H1 (cell line): ENCODE measurements around the gene PRIMA1. TPM values are rescaled to one million over a fixed set of nuclear protein-coding genes. Genes with fewer than 3 reads are reported as not detected.

ENCODE experiments used
- CTCF ChIA-PET: fragments of 300-600 bp; sonication (Branson Sonifier 250); formaldehyde crosslinking; loops from one replicate; lab custom pipeline; 2021; ENCODE audit not compliant: partially characterized antibody; lab: Charles Lee
- POLR2A ChIA-PET: fragments of 300-600 bp; sonication (Branson Sonifier 250); formaldehyde crosslinking; loops from one replicate; lab custom pipeline; 2021; ENCODE audit warnings: inconsistent platforms; ENCODE audit not compliant: partially characterized antibody; lab: Charles Lee
- DNase-seq, 2 experiments: peaks; one replicate each; pipeline versions ENCODE4 v3.0.0 to v3.0.0-alpha.2; 2010 to 2022; ENCODE audit warnings: low spot score in 2 of 2, low read depth in 1 of 2, mixed read lengths in 1 of 2
- FAIRE-seq: peaks from 2 replicates; lab custom pipeline; 2011; peaks lifted over from hg19 to GRCh38; lab: Jason Lieb, UNC
- H2AFZ ChIP-seq: 2 replicates; pipeline ENCODE4 v1.8.1; 2012; ENCODE audit warnings: low read length, inconsistent platforms
- H2AK5ac ChIP-seq: 2 replicates; pipeline ENCODE4 v1.6.1; 2013; ENCODE audit warnings: low read depth, low read length
- H2BK120ac ChIP-seq: replicated peaks from 2 replicates; pipeline ENCODE3; 2013; ENCODE audit warnings: low read depth, low read length, inconsistent platforms
- H2BK12ac ChIP-seq: 2 replicates; pipeline ENCODE4 v1.6.1; 2013; ENCODE audit warnings: low read depth, low read length
- H2BK15ac ChIP-seq: 2 replicates; pipeline ENCODE4 v1.6.1; 2013; ENCODE audit warnings: low read length
- H2BK20ac ChIP-seq: 2 replicates; pipeline ENCODE4 v1.6.1; 2013; ENCODE audit warnings: low read length
- H2BK5ac ChIP-seq: 2 replicates; pipeline ENCODE4 v1.6.1; 2013; ENCODE audit warnings: low read depth, low read length
- H3K14ac ChIP-seq: 2 replicates; pipeline ENCODE4 v1.6.1; 2013; ENCODE audit warnings: inconsistent platforms; ENCODE audit not compliant: insufficient read length
- H3K18ac ChIP-seq: 2 replicates; pipeline ENCODE4 v1.6.1; 2013; ENCODE audit warnings: low read length; ENCODE audit errors: extremely low read depth
- H3K23ac ChIP-seq: 2 replicates; pipeline ENCODE4 v1.6.1; 2013; ENCODE audit warnings: inconsistent platforms; ENCODE audit not compliant: insufficient read length
- H3K23me2 ChIP-seq: 2 replicates; pipeline ENCODE4 v1.6.1; 2013; ENCODE audit warnings: low read depth, low read length
- H3K27ac ChIP-seq: 2 replicates; pipeline ENCODE4 v1.6.1; 2011; ENCODE audit warnings: low read depth, low read length, inconsistent platforms
- H3K27me3 ChIP-seq, 4 experiments: replicated peaks in 1 of 4; 1 replicate in 1 of 4; 2 replicates in 3 of 4; pipeline versions ENCODE4 v1.6.1 to v1.8.1; 2011 to 2013; ENCODE audit warnings: low read length in 3 of 4, mild to moderate bottlenecking in 3 of 4, inconsistent platforms in 2 of 4, mixed read lengths in 2 of 4, moderate library complexity in 1 of 4; ENCODE audit not compliant: control insufficient read depth in 3 of 4, insufficient read depth in 3 of 4; ENCODE audit errors: extremely low read depth in 1 of 4
- H3K36me3 ChIP-seq, 4 experiments: 2 replicates each; pipeline versions ENCODE4 v1.6.1 to v1.8.1; 2011 to 2013; ENCODE audit warnings: mild to moderate bottlenecking in 4 of 4, low read length in 3 of 4, moderate library complexity in 2 of 4, control low read depth in 1 of 4, inconsistent platforms in 1 of 4; ENCODE audit not compliant: insufficient read depth in 4 of 4, control insufficient read depth in 2 of 4
- H3K4ac ChIP-seq: replicated peaks from 2 replicates; pipeline ENCODE3; 2013; ENCODE audit warnings: low read length, low read depth, mixed read lengths, inconsistent platforms; ENCODE audit not compliant: insufficient read length
- H3K4me1 ChIP-seq, 4 experiments: replicated peaks in 1 of 4; 1 replicate in 1 of 4; 2 replicates in 3 of 4; pipeline versions ENCODE4 v1.6.1 to v1.8.1; 2011 to 2013; ENCODE audit warnings: low read length in 3 of 4, inconsistent platforms in 2 of 4, mixed read lengths in 1 of 4; ENCODE audit not compliant: insufficient read depth in 4 of 4, control insufficient read depth in 3 of 4
- H3K4me2 ChIP-seq, 2 experiments: 2 replicates each; pipeline versions ENCODE4 v1.6.1 to v1.8.1; 2011 to 2013; ENCODE audit warnings: low read depth in 2 of 2, low read length in 2 of 2, control low read depth in 1 of 2, inconsistent platforms in 1 of 2, mild to moderate bottlenecking in 1 of 2; ENCODE audit not compliant: insufficient read depth in 1 of 2
- H3K4me3 ChIP-seq, 4 experiments: fragments of 200-600, 300-600 bp in 1 of 4; sonication (generic), shearing (Covaris generic), sonication (Bioruptor Twin) in 1 of 4; 2 replicates each; pipeline versions ENCODE4 v1.5.1 to v1.8.1; 2011 to 2016; ENCODE audit warnings: low read length in 4 of 4, low read depth in 3 of 4, control low read depth in 2 of 4, inconsistent platforms in 2 of 4, mild to moderate bottlenecking in 2 of 4, mixed read lengths in 1 of 4, moderate library complexity in 1 of 4; ENCODE audit not compliant: insufficient read depth in 2 of 4; ENCODE audit errors: extremely low read depth in 1 of 4
- H3K56ac ChIP-seq: replicated peaks from 2 replicates; pipeline ENCODE3; 2013; ENCODE audit warnings: low read depth, mild to moderate bottlenecking, mixed read lengths, low read length, inconsistent platforms; ENCODE audit not compliant: insufficient read length
- H3K79me1 ChIP-seq: 2 replicates; pipeline ENCODE4 v1.6.1; 2013; ENCODE audit warnings: low read depth, low read length, control low read depth
- H3K79me2 ChIP-seq, 2 experiments: 2 replicates each; pipeline versions ENCODE4 v1.6.1 to v1.8.1; 2012 to 2013; ENCODE audit warnings: low read length in 2 of 2, mild to moderate bottlenecking in 2 of 2, inconsistent platforms in 1 of 2; ENCODE audit not compliant: insufficient read depth in 2 of 2, control insufficient read depth in 1 of 2
- H3K9ac ChIP-seq, 4 experiments: replicated peaks in 1 of 4; 1 replicate in 1 of 4; 2 replicates in 3 of 4; pipeline versions ENCODE4 v1.6.1 to v1.8.1; 2011 to 2013; ENCODE audit warnings: low read depth in 3 of 4, low read length in 3 of 4, control low read depth in 2 of 4, mild to moderate bottlenecking in 2 of 4, moderate library complexity in 2 of 4, inconsistent platforms in 1 of 4; ENCODE audit errors: extremely low read depth in 1 of 4
- H3K9me3 ChIP-seq, 2 experiments: 2 replicates each; pipeline versions ENCODE4 v1.6.1 to v1.8.1; 2012 to 2013; ENCODE audit warnings: mild to moderate bottlenecking in 2 of 2, moderate library complexity in 2 of 2, control low read depth in 1 of 2, inconsistent platforms in 1 of 2, low read depth in 1 of 2, low read length in 1 of 2, mixed read lengths in 1 of 2; ENCODE audit not compliant: insufficient read depth in 2 of 2
- H4K20me1 ChIP-seq, 2 experiments: replicated peaks in 1 of 2; 2 replicates each; pipeline versions ENCODE3 to v1.8.1; 2011 to 2013; ENCODE audit warnings: inconsistent platforms in 2 of 2, low read length in 2 of 2, mild to moderate bottlenecking in 1 of 2; ENCODE audit not compliant: insufficient read depth in 2 of 2, control insufficient read depth in 1 of 2
- H4K5ac ChIP-seq: 2 replicates; pipeline ENCODE4 v1.6.1; 2013; ENCODE audit warnings: low read length, low read depth, mixed read lengths, inconsistent platforms; ENCODE audit not compliant: insufficient read length
- H4K8ac ChIP-seq: 2 replicates; pipeline ENCODE4 v1.8.0; 2013; ENCODE audit warnings: mild to moderate bottlenecking, moderate library complexity, low read length, inconsistent platforms; ENCODE audit not compliant: insufficient read depth; ENCODE audit errors: extremely low read depth
- H4K91ac ChIP-seq: replicated peaks from 2 replicates; pipeline ENCODE3; 2013; ENCODE audit warnings: low read length, mixed read lengths, inconsistent platforms; ENCODE audit not compliant: insufficient read length
- CBX5 ChIP-seq: fragments of 300-800, 300-1000 bp; sonication (generic); IDR thresholded peaks from 2 replicates; pipeline ENCODE4 v1.7.1; 2016; ENCODE audit warnings: antibody characterized with exemption, low read length, low read depth
- KDM4A ChIP-seq: IDR thresholded peaks from one replicate; pipeline ENCODE4 v1.7.1; 2012; ENCODE audit warnings: low read depth, mild to moderate bottlenecking, moderate library complexity, low read length, inconsistent platforms; ENCODE audit not compliant: severe bottlenecking
- KDM5A ChIP-seq: fragments of 200-600 bp; IDR thresholded peaks from 2 replicates; pipeline ENCODE4 v1.7.1; 2012; ENCODE audit warnings: mild to moderate bottlenecking, low read length, inconsistent platforms, mixed read lengths
- MAFK ChIP-seq: IDR thresholded peaks from 2 replicates; pipeline ENCODE4 v1.6.1; 2012; ENCODE audit warnings: low read depth, mild to moderate bottlenecking, improper control_type of control experiment, low read length
- RBBP5 ChIP-seq: IDR thresholded peaks from 2 replicates; pipeline ENCODE4 v1.7.1; 2012; ENCODE audit warnings: low read depth, mild to moderate bottlenecking, inconsistent platforms, low read length, moderate library complexity, borderline replicate concordance
- SAP30 ChIP-seq: fragments of 300-600 bp; sonication (generic); IDR thresholded peaks from 2 replicates; pipeline ENCODE4 v1.7.1; 2012; ENCODE audit warnings: low read length, moderate library complexity, mild to moderate bottlenecking, inconsistent platforms; ENCODE audit not compliant: insufficient read depth, insufficient replicate concordance
- SIN3A ChIP-seq, 2 experiments: IDR thresholded peaks in 1 of 2; conservative IDR thresholded peaks in 1 of 2; 2 replicates each; pipeline ENCODE4 v1.6.1; 2011 to 2012; ENCODE audit warnings: low read length in 2 of 2, improper control_type of control experiment in 1 of 2, low read depth in 1 of 2, mild to moderate bottlenecking in 1 of 2
- SIRT6 ChIP-seq: IDR thresholded peaks from one replicate; pipeline ENCODE4 v1.7.1; 2012; ENCODE audit warnings: low read length, inconsistent platforms
- SRF ChIP-seq: IDR thresholded peaks from 2 replicates; pipeline ENCODE4 v1.6.1; 2011; ENCODE audit warnings: mild to moderate bottlenecking, low read depth, low read length, moderate library complexity
- SUZ12 ChIP-seq: fragments of 200-600 bp; sonication (generic); IDR thresholded peaks from 2 replicates; pipeline ENCODE4 v1.6.1; 2012; ENCODE audit warnings: mild to moderate bottlenecking, inconsistent platforms, low read length, moderate library complexity, mixed read lengths
- TAF1 ChIP-seq: IDR thresholded peaks from 2 replicates; pipeline ENCODE4 v1.6.1; 2011; ENCODE audit warnings: mild to moderate bottlenecking, low read depth, low read length
- TAF7 ChIP-seq: optimal IDR thresholded peaks from 2 replicates; pipeline ENCODE3; 2011; ENCODE audit warnings: low read depth, mild to moderate bottlenecking, inconsistent platforms, low read length, moderate library complexity, borderline replicate concordance
- TEAD4 ChIP-seq: IDR thresholded peaks from 2 replicates; pipeline ENCODE4 v1.6.1; 2012; ENCODE audit warnings: low read depth, low read length, inconsistent platforms, mixed read lengths
- whole genome bisulfite sequencing, 2 experiments: shearing (Covaris generic) in 1 of 2; methylation state at CpG; one replicate each; pipeline versions ENCODE4 v1.1.6 to v1.1.7; 2013 to 2015; ENCODE audit warnings: low lambda C conversion rate in 2 of 2, mixed read lengths in 2 of 2, inconsistent platforms in 1 of 2, low coverage in 1 of 2, missing lambda C conversion rate in 1 of 2; ENCODE audit not compliant: insufficient replicate concordance in 2 of 2, insufficient coverage in 1 of 2, insufficient read length in 1 of 2; ENCODE audit errors: extremely low coverage in 1 of 2, missing lambda C conversion rate in 1 of 2; 5-methylcytosine and 5-hydroxymethylcytosine counted together
- polyA plus RNA-seq, 7 experiments: library from polyadenylated mRNA; depleted of rRNA in 3 of 7; stranded (reverse) in 5 of 7; unstranded in 2 of 7; fragments of >200 nt in 5 of 7; fragments of 200-250 nt in 2 of 7; gene quantifications; 1 replicate in 5 of 7; 2 replicates in 1 of 7; 4 replicates in 1 of 7; pipeline versions ENCODE4 v1.2.1 to v1.2.3, GENCODE V29; 2011 to 2013; ENCODE audit warnings: missing spikeins in 2 of 7, mixed read lengths in 2 of 7
- total RNA-seq: library from RNA; stranded (reverse); fragmentation: NEBNext Ultra II Directional; extraction: Animal tissue kit (Norgen Biotek cat#: 25700); gene quantifications from 2 replicates; pipeline ENCODE4 v1.2.1, GENCODE V29; 2021

PRIMA1 gene
- total and polyA plus RNA-seq, 2 of the 8 experiments (the other 6 are each of a cell fraction or from before 2014, with no cell fraction given), result 2.8 to 4.5 TPM

GRCh38 chr14:93735206-93735605 is 53.1 kb downstream of the PRIMA1 start:
- no peak for TF ChIP-seq CBX5
- TF ChIP-seq SAP30, result no peak
- TF ChIP-seq TEAD4, result no peak
- TF ChIP-seq SIN3A (conservative IDR thresholded peaks at IDR 0.05 in 1 of 2, IDR thresholded peaks at IDR 0.05 in 1 of 2; ENCODE audit: low read depth in 1 of 2, low read length in 2 of 2), result no peak
- TF ChIP-seq SUZ12, result no peak
- TF ChIP-seq TAF7, result no peak
- no peak for TF ChIP-seq KDM4A
- TF ChIP-seq MAFK, result no peak
- TF ChIP-seq SIRT6, result no peak
- TF ChIP-seq KDM5A, result no peak
- TF ChIP-seq SRF, result no peak
- TF ChIP-seq TAF1, result no peak
- TF ChIP-seq RBBP5, result no peak
- CTCF ChIA-PET, result interaction anchor here (0.6 to 2.5 kb wide), 11 partner anchors 14 to 168 kb away, joined by 3 to 6 read pairs (median 4); partner anchors contain the start of gene PRIMA1
- H3K18ac ChIP-seq, result no peak overlapping the region; the same call in 1 of the 2 replicates
- H2AK5ac ChIP-seq, result no peak overlapping the region
- H4K20me1 ChIP-seq, result no peaks in the 10 kb centered on the region
- no peaks in the 10 kb centered on the region for H3K23me2 ChIP-seq
- no peak for DNase-seq
- H2BK120ac ChIP-seq, result no peak overlapping the region
- H3K9ac ChIP-seq, result no peak overlapping the region
- no peak overlapping the region for H2BK12ac ChIP-seq
- no peak overlapping the region for H4K8ac ChIP-seq
- H4K5ac ChIP-seq, result no peak overlapping the region
- no peaks in the 10 kb centered on the region for H3K9me3 ChIP-seq
- H3K27ac ChIP-seq, result no peak overlapping the region
- H2AFZ ChIP-seq, result no peak overlapping the region
- no peak overlapping the region for H3K4me2 ChIP-seq
- H3K79me2 ChIP-seq, result no peaks in the 10 kb centered on the region
- H4K91ac ChIP-seq, result no peak overlapping the region
- no peak overlapping the region for H3K14ac ChIP-seq
- 85% methylated on average over 12 of the region's 12 CpGs; no CpG with 5 or more reads in 1 of the 2 experiments for WGBS, 2 experiments
- H3K36me3 ChIP-seq, result no peaks in the 10 kb centered on the region
- H3K4me1 ChIP-seq, result peaks cover 0 to 6% (median under 1%) of the 10 kb centered on the region in 4 experiments; a peak in 1 of 7 replicates
- POLR2A ChIA-PET, result interaction anchor here (1.0 to 1.4 kb wide), 3 partner anchors 10 to 54 kb away, joined by 3 read pairs; partner anchors contain the start of gene PRIMA1
- no peak overlapping the region for H3K4me3 ChIP-seq
- H3K56ac ChIP-seq, result no peak overlapping the region
- no peak overlapping the region for H2BK20ac ChIP-seq
- FAIRE-seq, result no peak
- H3K23ac ChIP-seq, result no peak overlapping the region
- H3K27me3 ChIP-seq, result no peaks in the 10 kb centered on the region; a peak in 1 of 7 replicates
- H3K4ac ChIP-seq, result no peak overlapping the region
- no peak overlapping the region for H2BK15ac ChIP-seq
- no peak overlapping the region for H2BK5ac ChIP-seq
- H3K79me1 ChIP-seq, result no peaks in the 10 kb centered on the region
